Ishikawa (cell line): ENCODE measurements around the gene ZNF541.

Source experiments
- REST ChIP-seq: IDR thresholded peaks from 2 replicates; pipeline ENCODE4 v1.6.1; 2012; ENCODE audit warnings: low read depth, mild to moderate bottlenecking
- TCF12 ChIP-seq: IDR thresholded peaks from 2 replicates; pipeline ENCODE4 v1.6.1; 2012; ENCODE audit warnings: low read depth
- TEAD4 ChIP-seq: IDR thresholded peaks from 2 replicates; pipeline ENCODE4 v1.6.1; 2012
- TF ChIP-seq, protein P1 (sequence below): IDR thresholded peaks from 2 replicates; pipeline ENCODE4 v1.6.1; 2012

DNA sequence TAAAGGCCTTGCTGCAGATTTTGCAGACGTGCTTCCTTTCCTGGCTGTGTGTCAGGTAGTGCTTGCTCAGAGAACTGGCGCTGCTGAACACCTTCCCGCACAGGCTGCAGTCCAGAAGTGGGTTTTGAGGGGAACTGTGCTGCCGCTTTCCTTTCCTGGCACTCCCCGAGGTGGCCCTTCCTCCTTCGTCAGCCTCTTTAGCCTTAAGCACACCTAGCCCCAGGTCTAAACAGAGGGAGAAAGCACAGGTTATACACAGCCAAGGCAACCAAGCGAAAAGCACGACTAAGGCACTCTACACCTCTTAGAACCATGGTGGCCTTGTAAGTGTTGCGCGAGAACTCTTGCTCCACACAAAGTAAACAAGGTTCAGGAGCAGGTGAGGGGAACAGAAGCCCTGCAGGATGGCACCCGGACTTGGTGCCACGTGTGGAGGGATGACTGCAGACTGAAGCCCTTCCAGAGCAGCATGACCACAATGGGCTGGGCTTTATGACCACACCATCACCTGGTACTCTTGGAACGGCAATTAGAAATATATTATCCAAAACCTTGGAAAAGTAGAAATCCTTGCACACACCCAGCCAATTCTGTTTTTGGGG, 23.6 kb downstream of the ZNF541 start:
- TF ChIP-seq REST (no peak), TEAD4 (no peak), TCF12 (no peak)
- TF ChIP-seq, protein P1, sequence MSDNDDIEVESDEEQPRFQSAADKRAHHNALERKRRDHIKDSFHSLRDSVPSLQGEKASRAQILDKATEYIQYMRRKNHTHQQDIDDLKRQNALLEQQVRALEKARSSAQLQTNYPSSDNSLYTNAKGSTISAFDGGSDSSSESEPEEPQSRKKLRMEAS = no peak
